ENCODE results near the gene USP22.

DNA sequence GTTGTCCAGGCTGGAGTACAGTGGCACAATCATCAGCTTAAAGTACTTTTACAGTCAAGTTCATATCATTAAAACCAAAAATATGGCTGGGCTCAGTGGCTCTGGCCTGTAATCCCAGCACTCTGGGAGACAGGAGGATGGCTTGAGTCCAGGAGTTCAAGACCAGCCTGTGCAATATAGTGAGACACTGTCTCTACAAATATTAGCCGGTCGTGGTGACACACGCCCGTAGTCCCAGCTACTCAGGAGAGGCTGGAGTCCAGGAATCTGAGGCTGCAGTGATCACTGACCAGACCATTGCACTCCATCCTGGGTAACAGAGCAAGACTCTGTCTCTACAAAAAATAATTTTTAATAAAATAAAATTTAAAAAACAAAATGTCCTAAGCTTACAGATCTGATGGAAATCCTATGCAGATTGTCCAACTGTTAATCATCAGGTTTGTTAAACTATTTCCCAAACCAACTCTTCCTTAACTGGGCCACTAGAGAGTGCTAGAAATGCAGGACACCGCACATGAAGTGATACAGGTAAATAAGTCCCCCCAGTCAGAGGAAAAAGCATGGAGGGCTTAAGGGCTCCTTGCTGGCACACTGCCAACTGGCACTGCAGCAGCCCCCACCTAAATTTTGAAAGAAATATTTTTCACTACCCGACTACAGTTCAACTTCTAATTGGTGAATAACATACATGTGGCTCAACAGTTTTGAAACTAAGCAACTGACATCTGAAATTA lies 2.8 kb downstream of the USP22 start:
- no peak for TF ChIP-seq ZNF274 (IDR thresholded peaks at IDR 0.05; ENCODE audit: low read depth, low read length)
- no peak for TF ChIP-seq SUZ12 (IDR thresholded peaks at IDR 0.05; ENCODE audit: extremely low read depth, insufficient read depth, insufficient read length)
- TF ChIP-seq YY1 (IDR thresholded peaks at IDR 0.05; ENCODE audit: insufficient read depth, insufficient read length), result no peak

Measured in NT2/D1 (cell line).